Stimulated activated CD8-positive, alpha-beta memory T cell treated with anti-CD3 and anti-CD28 coated beads, Interleukin-15, amount 100 ng/mL, for 24 hours (primary cell): Measurements from ENCODE around the gene AGRN.

ENCODE experiments used
- DNase-seq: peaks from one replicate; pipeline ENCODE4 v3.0.0-alpha.2; 2020; ENCODE audit warnings: low read depth

AGRN gene

DNA sequence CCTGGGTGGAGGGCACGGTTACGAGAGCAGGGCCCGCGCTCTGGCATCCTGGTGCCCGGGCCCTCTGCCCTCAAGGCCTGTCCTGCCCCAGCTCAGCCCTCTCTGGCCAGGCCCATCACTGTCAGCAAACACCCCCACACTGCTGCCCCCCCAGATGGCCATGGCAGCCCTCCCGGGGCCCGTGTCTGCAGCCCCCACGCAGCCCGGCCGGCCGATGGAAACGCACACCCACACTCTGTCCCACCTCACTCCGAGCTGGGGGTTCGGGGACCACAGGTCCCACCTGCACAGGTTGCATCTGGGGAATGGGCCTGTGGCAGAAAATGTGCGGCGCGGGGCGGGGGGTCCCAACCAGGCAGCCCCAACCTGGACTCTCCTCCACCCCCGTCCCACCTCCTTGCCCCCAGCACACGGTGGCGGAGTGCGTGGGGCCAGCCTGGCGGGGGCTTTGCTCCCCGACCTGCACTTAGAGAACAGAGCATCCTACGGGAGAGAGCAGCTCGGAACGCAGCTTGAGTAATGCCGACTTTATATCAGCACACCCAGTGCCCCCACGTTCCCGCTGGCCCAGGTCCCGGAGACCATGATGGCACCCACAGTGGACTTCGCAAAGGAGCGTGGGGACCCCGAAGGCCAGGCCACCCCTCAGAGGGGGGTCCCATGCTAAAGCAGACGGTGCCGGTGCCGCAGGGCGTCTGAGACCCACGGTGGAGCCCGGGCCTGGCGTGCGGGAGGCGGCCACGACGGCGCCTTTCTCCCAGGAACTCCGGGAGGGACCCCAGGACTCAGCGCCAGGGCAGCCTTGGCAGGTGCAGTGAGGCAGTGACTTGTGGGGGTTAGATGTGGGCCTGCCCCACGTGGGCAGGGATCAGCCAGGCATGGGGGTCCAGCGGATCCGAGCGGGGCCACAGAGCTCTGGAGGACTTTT, 61.7 kb downstream of the AGRN start:
- no peak for DNase-seq

DNA sequence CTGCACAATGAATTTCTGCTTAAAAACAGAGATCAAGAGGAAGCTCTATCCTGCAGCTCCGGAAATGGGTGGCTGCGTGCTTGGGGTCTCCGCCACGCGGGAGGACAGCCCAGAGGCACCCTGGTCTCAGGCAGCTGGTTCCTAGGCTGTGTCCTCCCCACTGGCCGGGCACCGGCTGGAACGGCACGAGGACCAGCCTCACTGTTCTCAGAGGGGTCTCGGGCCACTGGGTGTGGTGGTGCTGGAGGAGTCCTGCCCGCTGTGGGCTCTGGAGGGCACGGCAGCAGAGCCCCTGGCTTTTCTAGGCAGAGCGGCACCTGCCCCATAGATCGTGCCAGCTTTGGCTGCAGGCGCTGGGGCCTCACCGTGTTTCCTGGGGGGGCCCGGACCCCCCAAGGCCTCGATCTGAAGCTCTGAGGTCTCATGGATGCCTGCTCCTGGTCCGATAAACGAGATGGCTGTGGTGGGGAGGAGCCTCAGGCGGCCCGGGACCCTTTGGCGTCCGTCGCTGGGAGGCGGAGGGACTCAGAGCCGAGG, 62.4 kb downstream of the AGRN start:
- DNase-seq: no peak

DNA sequence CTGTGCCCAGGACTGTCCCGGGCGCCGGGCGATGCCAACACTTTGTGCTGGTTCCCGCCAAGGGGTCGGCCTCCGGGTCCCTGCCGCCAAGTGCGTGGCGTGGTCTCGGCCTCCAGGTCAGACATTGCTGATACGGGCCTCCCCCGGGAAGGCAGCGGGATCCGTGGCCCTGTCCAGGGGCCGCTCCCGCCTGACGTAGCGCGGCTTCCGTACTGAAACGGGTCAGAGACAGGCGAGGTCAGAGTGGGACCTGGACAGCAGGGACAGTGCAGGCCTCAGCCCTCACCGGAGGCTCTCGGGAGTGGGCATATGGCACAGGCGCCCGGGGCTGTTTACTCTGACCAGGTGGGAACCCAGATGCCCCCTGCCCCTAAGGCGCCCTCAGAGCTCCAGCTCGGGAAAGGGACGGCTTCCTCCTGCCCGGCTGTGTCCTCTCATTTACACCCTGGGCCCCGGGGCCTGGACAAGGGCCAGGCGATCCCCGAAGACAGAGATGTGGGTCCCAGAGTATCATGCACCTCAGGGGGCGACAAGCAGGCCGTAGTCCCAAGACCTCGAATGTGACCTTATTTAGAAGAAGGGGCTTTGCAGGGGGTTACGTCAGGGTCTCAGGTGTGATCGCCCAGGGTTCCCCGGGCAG, 63.0 kb downstream of the AGRN start:
- DNase-seq: no peak

DNA sequence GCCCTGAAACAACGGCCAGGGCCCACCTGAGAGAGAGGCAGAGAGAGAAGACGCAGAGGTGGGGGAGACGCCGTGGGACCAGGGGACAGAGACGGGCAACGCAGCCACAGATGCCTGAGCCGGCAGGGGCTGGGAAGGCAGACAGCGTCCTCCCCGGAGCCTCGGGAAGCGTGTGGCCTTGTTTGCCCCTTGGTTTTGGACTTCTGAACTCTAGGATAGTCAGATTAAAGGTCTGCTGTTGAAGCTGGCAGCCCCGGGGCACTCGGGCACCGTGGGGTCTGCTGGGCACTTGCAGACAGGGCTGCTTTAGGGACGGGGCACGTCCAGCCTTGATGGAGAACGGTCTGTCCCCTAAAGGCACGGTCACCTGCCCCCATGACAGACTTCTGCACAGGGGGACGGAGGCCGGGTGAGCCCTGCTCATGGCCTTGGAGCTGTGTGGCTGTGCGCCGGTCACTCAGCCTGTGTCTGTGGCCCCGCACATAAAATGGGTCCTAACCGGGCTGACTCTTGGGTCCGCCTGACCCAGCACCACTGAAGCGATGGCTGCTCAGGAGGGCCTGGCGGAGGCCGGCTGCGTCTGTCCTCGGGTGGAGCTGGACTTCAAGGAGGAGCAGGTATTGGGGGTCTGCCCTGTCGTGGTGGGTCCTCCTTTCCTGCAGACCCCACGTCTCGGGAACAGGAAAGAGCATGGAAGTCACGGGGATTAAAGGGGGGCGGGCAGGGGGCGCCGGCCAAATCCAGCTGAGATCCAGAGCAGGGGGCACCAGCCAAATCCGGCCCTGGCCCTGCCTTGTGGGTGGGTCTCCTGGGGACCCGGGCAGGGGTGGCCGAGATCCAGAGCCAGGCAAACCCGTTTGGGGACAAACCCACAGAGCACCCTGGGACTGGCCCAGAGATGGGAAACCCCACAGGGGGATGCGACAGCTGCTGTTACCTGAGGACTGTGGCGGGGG, 63.8 kb downstream of the AGRN start:
- no peak for DNase-seq

DNA sequence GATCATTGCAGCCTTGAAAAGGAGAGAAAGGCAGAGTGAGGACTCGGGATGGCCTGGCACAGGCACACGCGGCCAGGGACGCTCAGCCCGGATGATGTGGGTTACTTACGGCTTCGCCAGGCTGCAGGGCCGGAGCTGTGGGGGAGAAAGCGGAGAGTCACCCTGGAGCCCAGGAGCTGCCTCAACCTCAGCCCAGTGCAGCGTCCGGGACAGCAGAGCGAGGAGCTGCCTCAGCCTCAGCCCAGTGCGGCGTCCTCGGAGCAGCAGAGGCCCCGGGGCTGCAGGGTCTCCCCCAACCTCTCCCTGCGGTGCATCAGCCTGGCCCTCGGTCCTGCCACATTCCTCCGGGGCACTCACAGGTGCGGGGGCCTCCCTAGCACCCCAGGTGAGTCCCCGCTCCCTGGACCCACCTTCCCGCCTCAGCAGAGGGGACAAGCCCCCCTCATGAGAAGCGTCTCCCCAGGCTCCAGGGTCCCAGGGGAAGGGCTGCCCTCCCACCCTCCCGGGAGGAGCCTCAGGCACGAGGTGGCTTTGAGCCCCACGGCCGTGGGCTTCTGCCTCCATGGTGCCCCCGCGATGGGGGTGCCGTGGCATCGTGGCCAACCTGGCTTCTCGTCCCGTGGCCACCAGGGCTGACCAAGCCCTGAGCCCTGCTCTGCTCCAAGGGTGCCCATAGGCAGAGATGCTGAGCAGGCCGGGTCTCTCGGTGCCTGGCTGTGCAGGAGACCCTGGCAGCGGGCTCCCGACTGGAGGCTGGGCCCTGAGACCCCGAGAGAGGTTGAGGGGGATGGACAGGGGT, 64.7 kb downstream of the AGRN start:
- no peak for DNase-seq

DNA sequence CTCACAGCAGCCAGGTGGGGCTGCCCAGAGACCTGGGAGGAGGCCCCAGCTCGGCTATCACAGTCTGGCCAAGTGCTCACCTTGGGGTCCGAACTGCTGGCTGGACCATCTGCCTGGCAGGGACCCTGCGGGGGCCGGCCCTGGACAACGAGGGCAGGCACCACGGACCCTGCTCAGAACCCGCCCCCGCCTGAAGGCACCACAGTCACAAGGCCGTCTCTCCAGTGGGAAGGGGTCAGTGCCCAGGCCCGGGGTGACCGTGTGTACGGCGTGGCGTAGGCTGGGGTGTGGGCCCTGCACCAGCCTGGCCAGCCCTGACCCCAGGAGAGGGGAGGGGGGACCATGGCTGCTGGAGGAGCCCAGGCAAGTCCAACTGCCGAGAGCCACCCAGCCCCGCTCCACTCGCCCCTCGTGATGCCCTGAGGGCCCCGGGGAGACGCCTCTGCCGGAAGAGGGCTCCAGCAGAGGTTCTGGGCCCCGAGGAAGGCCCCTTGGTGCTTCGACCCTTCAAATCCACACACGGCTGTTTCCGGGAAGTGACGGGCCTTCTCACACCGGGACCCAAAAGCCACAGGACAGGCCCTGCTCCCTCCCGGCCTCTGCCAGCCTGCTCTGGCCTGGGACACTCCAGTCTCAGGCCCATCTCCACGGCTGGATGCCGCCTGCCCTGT, 65.4 kb downstream of the AGRN start:
- DNase-seq: no peak

DNA sequence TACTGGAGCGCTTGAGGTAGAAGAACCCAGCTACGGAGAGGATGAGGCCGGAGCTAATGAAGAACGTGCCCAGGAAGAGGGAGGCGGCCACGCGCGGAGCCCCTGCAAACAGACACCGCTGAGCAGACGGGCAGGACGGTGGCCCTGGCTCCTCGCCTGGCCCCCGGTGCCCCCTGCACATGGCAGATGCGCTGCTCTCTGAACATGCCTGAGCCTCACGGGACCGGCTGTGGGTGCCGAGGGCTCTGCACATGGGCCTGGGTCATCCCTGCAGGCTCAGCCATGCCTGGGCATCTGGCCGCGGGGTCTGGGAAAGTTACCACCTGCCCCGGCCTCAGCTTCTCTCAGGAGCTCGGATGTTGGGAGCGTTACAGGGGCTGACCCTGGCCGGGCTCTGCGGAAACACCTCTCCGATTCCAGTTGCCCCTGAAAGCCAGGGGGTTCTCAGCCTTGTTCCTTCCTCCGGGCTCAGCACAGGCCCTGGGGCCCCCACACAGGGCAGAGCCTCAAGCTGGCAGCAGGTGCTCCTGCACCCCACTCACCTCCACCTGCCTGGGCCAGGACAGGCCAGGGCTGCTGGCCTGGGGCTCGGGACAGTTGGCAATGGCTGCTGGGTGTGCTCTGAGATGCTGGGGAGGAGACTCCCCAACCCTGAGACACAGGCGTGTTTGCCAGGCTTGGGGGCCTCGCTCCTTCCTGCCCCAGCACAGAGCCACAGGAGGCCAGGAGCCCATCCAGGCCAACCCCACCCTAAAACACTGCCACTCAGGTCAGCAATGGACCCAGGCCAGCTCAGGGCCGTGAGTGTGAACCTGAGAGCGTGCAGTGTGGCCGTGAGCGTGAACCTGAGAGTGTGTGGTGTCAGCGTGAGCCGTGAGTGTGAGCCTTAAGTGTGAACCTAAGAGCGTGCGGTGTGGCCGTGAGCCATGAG, 66.3 kb downstream of the AGRN start:
- DNase-seq: no peak

DNA sequence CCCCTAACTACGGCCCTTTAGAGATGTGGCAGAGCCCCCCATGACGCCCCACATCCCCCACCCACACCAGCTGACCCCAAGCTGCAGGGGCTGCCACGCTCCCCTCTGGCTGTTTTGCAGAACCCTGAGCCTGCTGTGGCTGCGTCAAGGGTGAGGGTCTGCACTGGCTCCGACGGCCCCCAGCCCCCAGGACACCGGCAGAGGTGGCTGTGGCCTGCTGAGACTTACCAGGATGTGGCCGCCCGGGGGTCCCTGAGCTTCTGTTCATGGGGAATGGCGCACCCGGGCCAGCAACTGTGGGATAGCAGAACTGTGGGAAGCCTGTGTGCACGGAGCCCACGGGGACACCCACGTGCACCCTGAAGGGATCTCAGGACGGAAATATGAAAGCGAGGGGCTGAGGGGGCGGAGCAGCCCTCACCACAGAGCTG, 67.0 kb downstream of the AGRN start:
- DNase-seq: no peak

DNA sequence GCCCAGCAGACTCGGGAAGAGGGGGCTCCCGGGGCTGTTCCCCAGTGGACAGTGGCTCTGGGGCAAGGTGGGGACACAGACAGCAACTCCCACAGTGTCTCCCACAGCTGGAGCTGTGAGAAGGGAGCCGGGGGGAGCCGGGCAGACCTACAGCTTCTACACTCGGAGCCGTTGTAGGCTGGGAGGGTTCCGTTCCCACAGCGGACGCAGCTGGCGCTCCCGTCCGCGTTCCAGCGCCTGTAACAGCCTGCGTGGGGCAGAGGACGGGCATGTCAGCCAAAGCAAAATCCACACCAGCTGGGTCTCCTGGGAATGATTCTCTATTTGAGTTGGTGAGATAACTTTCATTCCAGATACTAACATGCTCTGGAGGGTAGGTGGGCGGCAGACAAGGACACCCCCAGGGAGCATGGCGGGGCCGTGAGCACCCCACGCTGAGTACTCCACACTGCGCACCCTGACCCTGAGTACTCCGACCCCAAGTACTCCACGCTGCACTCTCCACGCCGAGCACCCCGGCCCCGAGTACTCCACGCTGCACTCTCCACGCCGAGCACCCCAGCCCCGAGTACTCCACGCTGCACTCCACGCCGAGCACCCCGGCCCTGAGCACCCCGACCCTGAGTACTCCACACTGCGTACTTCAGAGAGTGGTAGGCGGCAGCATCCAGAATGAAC, 67.6 kb downstream of the AGRN start:
- DNase-seq: no peak

DNA sequence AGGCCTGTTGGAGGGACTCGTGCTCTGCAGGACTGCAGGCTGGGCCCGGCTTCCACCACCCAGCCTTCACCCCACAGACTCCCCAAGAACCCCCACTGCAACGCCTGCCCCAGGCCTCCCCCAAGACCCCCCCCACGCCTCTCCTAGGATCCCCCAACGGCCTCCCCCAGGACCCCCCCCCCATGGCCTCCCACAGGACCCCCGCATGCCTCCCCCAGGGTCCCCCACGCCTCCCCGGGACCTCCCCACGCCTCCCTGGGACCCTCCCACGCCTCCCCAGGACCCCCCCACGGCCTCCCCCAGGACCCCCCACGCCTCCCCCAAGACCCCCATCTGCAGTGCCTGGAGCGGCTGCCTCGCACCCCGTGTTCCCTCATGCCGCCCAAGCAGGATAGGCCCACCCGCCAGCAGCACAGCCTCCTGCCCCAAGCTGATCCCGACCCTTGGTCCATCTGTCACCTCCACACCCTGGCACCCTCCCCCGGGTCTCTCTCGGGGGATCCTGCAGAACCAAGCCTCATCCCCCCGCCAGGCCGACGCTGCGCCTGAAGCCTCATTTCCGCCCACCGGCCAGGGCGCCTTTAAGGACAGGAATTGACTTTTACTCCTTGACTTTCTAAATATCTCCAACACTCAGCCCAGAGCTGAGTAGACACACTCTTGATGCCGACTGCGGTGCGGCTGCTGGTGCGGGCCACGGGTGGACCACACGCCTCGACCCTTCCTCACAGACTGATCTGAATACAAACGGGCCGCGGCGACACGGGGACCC, 68.3 kb downstream of the AGRN start:
- no peak for DNase-seq

DNA sequence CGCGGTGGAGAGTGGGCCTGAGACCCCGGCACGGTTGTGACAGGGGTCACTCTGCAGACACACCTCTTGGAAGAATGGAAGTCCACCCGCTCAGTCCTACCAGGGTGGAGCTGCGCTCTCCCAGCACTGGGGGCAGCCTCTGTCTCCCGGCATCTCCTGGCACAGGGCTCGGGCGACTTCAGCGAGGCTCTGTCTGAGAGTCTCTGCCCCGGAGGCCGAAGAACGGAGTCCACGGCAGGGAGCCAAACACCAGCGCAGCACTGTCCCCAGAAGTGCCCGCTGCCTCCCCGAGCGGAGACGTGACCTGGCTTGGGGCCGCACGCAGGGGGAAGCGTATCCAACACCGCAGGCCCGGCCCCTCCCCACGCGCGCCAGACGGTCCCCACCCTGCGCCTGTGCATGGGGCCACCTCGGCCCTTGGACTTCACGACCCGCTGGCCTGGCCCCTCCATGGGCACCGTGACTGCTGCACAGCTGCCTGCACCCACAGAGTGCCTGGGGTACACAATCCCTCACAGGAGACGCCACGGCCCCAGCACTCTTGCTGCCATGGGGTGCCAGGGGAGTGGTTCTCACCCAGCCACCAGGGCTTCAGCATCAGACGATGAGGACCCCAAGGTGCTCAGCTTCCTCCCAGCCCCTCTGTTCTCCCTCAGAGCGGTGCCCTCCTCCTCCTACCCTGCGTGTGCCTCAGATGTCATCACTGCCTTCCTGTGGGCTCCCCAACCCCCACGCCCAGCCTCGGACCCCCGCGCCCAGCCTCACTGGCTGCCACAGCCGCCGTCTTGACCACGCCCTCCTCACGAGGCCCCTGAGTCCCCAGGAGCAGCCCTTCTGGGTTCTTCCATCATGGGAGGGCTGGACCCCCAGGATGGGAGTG, 69.1 kb downstream of the AGRN start:
- DNase-seq: no peak

DNA sequence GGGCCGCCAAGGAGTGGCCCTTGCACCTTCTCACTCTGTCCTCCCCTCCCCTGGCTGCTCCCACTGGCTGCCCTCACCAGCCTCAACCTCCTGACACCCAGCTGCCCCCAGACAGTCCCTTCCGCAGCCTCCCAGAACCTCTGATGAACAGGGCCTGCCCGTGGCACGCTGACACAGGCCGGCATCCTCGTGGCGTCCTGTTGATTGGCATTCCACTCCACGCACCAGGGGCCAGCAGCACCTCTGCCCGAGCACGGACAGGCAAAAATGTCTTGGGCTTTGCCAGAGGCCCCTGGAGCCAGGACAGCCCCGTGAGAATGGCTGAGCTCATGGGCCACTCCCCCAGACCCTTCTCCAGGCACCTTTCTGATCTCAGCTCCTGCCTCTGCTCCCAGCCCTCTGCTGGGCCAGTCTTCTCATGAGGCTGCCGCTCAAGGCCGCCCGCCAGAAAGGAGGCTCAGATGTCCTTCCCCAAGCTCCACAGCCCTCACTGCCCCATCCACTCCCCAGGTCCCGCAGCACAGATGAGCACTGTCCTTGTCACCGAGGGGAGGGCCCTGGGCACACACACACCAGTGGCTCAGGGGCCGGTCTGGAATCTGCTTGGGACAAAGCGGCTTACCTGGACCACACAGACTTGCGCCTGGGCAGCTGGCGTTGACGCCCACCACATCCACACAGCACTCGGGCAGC, 70.0 kb downstream of the AGRN start:
- no peak for DNase-seq

DNA sequence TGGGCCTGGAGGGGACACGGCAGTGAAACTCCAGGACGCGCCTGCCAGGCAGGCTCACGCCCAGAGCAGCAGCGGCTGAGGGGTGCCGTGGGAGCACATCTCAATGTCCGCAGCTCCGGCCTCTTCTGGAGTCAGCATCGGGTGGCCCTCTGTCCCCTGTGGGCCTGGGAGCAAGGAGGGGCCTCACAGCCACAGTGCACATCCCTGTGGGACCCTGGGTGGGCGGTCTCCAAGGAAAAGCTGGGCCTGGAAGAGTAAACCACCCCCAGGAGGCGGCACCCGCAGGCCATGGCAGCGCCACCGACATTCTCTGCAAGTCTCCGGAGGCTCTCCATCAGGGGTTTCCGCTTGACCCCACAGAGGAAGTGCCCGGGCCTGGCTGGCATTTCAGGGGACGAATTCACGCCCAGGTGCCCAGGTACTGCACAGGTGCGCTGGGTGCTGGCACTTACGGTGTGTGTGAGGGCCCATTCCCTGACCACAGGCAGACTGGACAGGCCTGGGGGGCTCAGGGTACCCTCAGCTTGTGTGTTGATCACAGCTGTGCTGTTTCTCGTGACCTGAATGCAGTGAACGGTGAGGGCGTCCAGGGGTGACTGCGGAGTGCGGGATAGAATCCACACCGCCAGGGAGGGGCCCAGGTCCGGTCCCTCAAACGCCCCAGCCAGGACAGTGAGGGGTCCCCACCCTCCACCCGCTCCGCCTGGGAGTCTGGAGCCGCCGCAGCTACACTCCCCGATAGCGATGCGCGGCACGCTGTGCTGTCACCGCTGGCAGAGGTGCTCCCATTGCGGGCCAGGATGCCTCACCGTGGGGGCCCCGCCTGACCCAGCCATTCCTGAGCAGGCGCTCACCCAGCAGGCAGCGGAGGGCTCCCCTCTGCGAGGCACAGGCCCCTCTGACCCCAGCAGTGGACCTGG, 70.8 kb downstream of the AGRN start:
- no peak for DNase-seq

DNA sequence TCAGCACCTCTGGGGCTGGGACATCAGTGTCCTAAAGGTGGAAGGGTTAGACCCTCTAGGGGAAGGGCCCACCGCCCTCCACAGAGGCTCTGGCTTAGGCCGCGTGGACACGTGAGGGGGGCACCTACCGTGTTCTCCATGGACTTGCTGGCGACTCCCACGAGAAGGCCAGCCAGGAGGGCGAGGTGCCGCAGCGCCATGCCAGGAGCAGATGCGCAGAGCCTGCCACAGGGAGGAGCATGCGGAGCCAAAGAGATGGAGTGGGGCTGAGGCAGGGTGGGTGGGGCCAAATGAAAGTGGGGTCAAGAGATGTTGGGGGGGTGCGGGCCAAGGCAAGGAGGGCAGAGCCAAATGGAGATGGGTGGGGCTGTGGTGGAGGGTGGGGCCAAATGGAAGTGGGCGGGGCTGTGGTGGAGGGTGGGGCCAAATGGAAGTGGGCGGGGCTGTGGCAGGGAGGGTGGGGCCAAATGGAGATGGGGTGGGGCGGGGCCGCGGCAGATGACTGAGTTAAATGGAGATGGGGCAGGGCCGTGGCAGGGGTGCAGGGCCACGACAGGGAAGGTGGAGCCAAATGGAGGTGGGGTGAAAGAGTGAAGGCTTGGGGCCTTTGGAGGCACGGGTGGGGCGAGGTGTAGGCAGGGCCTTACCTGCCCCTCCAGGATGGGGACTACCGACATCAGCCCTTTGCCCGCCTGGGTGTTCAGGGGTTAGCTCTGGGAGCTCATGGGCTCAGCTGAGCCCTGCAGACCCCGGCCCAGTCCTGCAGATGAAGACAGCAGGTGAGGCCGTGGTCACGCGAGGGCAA, 71.6 kb downstream of the AGRN start:
- DNase-seq: no peak
